ENCODE data around the gene VPS8.

GRCh38 chr3:184770541-184770940, 41.4 kb upstream of the VPS8 start:
- TF ChIP-seq EP300 (IDR thresholded peaks at IDR 0.05) (no peak), KDM1A (IDR thresholded peaks at IDR 0.05; ENCODE audit: low read depth) (no peak)

All from A549 (cell line).